GM19455 (cell line): Measurements from ENCODE around the gene NPC1L1.
"Not testable (repeated sequence)": the region's sequence is repeated elsewhere in the genome, so short reads cannot be mapped to it uniquely, and the experiment has no call there.

Source experiments
- ATAC-seq: cut with Tn5 transposase; IDR thresholded peaks from one replicate; pipeline ENCODE4 v1.9.1; 2021; ENCODE audit not compliant: unreplicated experiment

NPC1L1 gene

GRCh38 chr7:44565097-44565794 lies 24.1 kb upstream of the NPC1L1 start:
- peak; percentile 73 for ATAC-seq

DNA sequence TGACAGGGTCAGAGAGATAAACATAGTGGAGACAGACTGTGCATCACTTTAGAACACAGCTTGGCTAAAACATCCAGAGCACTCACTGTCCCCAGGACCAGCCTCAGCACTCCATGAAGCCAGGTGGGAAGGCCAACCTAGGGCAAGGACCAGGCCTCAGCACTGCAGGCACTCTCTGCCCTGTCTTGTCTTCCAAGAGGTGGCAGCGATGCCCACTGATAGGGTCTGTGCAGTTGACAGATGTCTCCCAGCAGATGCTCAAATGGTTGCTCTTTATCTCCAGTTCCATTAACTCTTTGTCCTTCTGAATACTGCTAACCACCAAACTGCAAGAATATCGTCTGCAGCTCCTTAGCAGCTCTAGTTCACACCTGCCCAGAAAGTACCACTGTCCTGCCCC lies 23.5 kb upstream of the NPC1L1 start:
- ATAC-seq = no peak

GRCh38 chr7:44563171-44563679 lies 22.1 kb upstream of the NPC1L1 start:
- ATAC-seq = no peak

- ATAC-seq = not testable (repeated sequence)
Observed at GRCh38 chr7:44562622-44562962, 21.5 kb upstream of the NPC1L1 start.

DNA sequence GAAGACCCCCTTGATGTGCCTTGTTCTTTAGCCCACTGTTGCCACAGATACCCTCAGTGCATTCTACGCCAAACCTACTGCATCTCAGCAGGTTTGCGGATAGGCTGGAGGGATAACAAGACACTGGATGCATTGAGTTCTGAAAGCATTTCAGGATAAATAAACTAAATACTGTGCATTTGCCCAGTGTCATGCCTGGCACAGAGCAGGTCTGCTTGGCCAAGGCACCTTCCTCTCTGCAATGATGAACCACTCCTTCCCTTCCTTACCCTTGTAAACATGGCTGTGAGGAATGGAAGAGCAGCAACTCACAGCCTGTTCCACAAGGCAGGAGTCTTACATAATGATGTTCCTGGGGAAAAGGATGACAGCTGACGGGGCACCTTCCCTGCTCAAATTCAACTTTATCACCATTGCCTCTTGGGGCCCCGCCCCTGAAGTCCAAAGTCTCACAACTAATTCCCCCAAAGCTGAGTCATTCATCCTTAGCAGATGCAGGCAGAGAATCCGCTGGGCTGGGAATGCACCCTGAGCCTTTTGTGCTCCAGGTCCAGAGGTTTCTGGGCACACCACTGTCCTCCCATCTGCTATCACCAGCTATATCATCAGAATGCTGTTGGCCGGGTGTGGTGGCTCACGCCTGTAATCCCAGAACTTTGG lies 21.0 kb upstream of the NPC1L1 start:
- ATAC-seq = no peak

GRCh38 chr7:44561481-44561880 lies 20.4 kb upstream of the NPC1L1 start:
- ATAC-seq = no peak

- no peak for ATAC-seq
Observed at GRCh38 chr7:44559485-44559884, 18.4 kb upstream of the NPC1L1 start.

DNA sequence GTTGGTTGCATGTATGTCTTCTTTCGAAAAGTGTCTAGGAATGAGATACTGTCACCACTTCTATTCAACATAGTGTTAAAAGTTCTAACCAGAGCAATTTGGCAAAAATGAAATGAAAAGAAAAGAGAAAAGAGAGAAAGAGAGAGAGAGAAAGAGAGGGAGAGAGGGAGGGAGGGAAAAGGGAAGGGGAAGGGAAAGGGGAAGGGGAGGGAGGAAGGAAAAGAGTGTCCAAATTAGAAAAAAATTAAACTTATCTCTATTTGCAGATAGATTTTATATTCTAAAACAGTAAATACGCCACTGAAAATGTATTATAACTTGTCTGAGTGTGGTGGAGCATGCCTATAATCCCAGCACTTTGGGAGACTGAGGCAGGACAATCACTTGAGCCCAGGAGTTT lies 16.4 kb upstream of the NPC1L1 start:
- no peak for ATAC-seq

- ATAC-seq = no peak
Observed at GRCh38 chr7:44555350-44555749, 14.2 kb upstream of the NPC1L1 start.

DNA sequence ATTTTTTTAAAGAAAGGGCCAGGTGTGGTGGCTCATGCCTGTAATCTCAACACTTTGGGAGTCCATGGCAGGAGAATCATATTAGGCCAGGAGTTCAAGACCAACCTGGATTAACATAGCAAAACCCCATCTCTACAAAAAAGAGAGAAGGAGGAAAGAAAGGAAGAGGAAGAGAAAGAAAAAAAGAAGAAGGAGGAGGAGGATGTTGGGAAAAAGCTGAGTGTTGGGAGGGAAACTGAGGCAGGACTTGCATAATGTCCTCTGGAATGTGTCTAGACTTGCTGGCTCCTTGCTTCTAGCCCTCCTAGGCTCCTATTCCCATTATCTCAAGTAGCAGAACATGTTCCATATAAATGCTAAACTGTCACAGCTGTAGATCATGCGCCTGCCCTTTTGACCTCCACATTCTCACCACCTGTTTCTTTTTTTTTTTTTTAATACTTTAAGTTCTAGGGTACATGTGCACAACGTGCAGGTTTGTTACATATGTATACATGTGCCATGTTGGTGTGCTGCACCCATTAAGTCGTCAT lies 11.4 kb upstream of the NPC1L1 start:
- not testable (repeated sequence) for ATAC-seq

GRCh38 chr7:44549457-44549856 lies 8.3 kb upstream of the NPC1L1 start:
- no peak for ATAC-seq

GRCh38 chr7:44548893-44549292 lies 7.8 kb upstream of the NPC1L1 start:
- ATAC-seq = no peak

DNA sequence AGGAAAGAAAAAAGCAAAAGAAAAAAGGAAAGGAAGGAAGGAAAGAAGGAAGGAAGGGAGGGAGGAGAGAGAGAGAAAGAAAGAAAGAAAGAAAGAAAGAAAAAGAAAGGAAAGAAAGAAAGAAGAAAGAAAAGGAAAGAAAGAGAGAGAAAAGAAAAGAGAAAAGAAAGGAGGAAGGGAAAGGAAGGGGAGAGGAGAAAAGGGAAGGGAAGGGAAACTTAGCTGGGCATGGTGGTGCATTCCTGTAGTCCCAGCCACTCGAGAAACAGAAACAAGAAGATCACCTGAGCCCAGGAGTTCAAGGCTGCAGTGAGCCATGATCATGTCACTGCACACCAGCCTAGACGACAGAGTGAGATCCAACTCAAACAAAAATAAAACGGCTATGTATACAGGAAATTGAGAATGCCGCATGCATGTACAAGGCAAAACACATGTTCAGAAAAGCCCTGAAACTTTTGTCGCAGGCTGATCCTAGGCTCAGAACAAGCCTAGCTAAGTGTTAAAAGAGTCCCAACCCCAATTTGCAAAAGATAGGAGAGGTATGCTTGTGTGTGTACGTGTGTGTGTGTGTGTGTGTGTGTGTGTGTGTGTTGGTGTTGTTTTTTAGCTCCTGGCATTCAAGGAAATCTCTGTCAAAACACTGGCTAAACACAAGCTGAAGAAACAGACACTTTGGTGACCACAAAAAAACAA lies 6.6 kb upstream of the NPC1L1 start:
- ATAC-seq = no peak

DNA sequence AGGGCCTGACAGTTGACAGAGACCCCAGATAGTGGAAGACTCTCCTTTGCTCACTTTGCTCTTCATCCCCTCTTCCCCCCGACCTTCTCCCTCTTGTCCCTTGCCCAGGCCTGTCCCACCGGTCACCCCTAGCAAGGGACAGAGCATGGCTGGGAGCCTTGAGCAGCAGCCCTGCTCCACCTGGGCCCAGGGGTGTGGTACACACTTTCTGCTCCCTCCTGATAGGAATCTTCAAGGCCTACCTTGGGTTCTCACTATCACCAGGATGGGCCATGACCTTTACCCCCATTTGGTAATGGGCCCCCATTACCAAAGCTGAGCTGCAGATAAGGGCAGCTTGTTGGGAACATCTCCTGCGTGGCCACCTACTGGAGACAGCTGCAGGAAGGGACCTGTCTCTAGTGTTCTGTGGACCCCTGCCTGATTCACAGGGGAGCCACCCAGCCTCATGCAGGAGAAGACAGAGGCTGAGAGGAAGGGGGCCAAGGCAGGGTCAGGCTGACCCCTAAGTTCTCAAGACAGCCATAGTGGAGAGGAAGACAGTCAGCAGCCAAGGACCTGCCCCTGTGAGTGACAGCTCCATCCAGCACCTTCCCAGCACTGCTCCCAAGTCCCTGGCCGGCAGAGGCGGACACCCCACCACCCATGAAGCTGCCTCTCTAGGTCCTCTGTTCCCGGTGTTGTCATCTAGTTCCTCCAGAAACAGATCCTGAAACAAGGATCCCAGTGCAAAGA lies 913 bp upstream of the NPC1L1 start:
- no peak for ATAC-seq

- no peak for ATAC-seq
Observed at GRCh38 chr7:44540592-44541027, 520 bp downstream of the NPC1L1 start.

GRCh38 chr7:44539669-44540506 lies 1.2 kb downstream of the NPC1L1 start:
- no peak for ATAC-seq

DNA sequence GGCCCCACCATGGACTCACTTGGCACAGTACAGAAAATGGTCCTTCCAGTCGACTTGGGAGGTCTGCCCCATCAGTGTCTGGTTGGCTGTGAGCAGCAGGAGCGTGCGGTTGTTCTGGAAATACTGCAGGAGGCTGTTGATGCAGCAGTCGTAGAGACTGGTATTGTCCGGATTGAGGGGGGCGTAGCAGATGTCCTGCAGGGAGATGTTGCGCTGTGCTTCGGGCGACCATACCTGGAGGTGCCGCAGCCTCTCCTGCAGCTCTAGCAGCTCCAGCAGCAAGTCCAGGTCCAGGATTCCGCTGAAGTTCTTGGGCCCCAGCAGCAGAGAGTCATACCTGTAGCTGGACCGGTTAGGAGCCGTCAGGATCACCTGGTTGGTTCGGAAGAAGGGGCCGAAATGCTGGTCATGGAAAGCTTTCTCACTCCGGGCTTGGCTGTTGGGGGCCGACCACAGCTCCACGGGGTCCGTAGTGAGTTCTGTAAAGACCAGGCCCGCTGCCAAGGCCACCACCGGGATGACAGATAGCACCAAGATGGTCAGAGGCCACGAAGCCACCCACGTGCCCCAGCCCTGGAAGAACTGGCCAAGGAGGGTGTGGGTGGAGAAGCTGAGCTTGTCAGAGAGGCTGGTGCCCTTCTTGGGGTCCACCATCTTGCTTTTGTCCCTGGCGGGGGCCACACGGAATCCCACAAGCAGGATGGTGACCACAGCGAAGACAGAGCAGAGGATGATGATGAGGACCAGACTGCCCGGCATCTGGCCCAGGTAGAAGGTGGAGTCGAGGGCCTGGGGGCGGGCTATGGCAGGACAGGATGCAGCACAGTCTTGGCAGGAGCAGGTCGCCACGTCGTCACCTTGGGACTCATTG lies 2.1 kb downstream of the NPC1L1 start:
- ATAC-seq = no peak

DNA sequence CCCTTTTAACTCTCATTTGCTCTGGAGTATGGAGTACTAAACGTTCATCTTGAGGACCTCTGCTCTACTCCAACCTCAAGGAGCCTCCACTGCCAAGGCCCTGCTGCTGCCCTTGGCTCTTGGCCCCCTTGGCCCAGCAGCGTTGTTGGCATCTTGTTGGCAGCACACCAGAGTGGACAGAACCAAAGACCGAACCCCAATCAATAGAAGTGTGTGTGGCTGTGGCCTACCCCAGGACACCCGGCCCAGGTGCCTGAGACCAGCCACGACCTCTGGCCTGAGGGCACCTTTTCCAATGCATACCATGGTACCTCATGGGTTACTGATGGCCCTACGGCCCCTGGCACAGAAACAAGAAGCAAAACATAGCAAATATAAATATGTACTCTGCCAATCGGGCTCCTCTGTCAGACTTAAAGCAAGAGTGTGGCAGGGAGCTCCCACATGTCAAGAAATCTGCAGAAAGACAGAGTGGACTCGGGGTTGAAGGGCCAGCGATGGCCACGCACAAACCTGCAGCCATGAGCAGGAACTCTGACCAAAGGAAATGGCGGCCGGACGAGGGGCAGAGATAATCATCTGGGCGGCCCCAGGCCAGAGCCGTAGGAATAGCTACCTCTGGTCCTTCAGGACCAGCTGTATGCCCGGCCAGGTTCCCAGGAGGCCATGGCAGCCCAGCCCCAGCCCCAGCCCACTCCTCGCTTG lies 2.9 kb downstream of the NPC1L1 start:
- no peak for ATAC-seq

DNA sequence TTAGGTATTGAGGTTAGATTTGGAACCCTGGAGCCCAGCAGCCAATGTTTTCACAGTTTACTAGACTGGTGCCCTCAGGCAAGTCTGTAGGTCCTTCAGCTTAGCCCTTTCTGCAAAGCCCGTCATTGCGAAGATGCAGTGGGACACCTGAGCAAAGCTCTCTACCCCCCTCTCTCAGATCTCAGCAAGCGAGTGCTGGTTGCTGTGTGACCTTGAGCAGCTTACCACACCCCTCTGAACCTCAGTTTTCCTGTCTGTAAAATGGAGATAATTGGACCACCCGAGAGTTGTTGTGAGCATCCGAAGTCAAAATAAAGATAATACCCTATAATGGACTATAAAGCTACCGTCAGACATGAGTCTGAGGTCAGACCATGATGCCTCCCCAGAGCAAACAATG lies 3.7 kb downstream of the NPC1L1 start:
- no peak for ATAC-seq
